Naive B cell (primary cell): Measurements from ENCODE around the gene SEMA6A. TPM values are rescaled to one million over a fixed set of nuclear protein-coding genes. Genes with fewer than 3 reads are reported as not detected.

ENCODE experiments used
- ATAC-seq, 2 donors: fragments of 150-1000 bp; cut with Tn5 transposase; 2 replicates each; pipeline ENCODE4 v1.10.0; 2021; ENCODE audit warnings: low read depth in 2 of 2, mild to moderate bottlenecking in 2 of 2, moderate library complexity in 2 of 2
- DNase-seq: peaks from one replicate; pipeline ENCODE4 v3.0.0; 2022
- H3K27ac Mint-ChIP-seq, 6 donors: one replicate each; pipeline ENCODE4 v1.8.0; 2020 to 2022; ENCODE audit warnings: mild to moderate bottlenecking in 6 of 6, mixed read lengths in 6 of 6, moderate library complexity in 5 of 6, inconsistent platforms in 2 of 6
- H3K27me3 Mint-ChIP-seq, 3 donors: one replicate each; pipeline ENCODE4 v1.8.0; 2021 to 2022; ENCODE audit warnings: mixed read lengths in 3 of 3, mild to moderate bottlenecking in 1 of 3
- H3K36me3 Mint-ChIP-seq, 2 donors: one replicate each; pipeline ENCODE4 v1.8.0; 2020 to 2022; ENCODE audit warnings: mixed read lengths in 2 of 2, inconsistent platforms in 1 of 2, mild to moderate bottlenecking in 1 of 2
- H3K4me1 Mint-ChIP-seq, 3 donors: one replicate each; pipeline ENCODE4 v1.8.0; 2020 to 2022; ENCODE audit warnings: mixed read lengths in 3 of 3, inconsistent platforms in 1 of 3, mild to moderate bottlenecking in 1 of 3, moderate library complexity in 1 of 3
- H3K4me3 Mint-ChIP-seq, 8 donors: one replicate each; pipeline ENCODE4 v1.8.0; 2020 to 2022; ENCODE audit warnings: mild to moderate bottlenecking in 8 of 8, mixed read lengths in 8 of 8, moderate library complexity in 8 of 8, inconsistent platforms in 2 of 8
- H3K9me3 Mint-ChIP-seq, 7 donors: one replicate each; pipeline ENCODE4 v1.8.0; 2020 to 2022; ENCODE audit warnings: mixed read lengths in 7 of 7, mild to moderate bottlenecking in 5 of 7, inconsistent platforms in 2 of 7, moderate library complexity in 1 of 7
- polyA plus RNA-seq, 6 donors: library from polyadenylated mRNA; unstranded; fragments of 300-500 nt; fragmentation: Illumina TruSeq; gene quantifications; one replicate each; pipeline ENCODE4 v1.2.3, GENCODE V29; 2021; ENCODE audit warnings: low read depth in 6 of 6

The SEMA6A gene, protein sequence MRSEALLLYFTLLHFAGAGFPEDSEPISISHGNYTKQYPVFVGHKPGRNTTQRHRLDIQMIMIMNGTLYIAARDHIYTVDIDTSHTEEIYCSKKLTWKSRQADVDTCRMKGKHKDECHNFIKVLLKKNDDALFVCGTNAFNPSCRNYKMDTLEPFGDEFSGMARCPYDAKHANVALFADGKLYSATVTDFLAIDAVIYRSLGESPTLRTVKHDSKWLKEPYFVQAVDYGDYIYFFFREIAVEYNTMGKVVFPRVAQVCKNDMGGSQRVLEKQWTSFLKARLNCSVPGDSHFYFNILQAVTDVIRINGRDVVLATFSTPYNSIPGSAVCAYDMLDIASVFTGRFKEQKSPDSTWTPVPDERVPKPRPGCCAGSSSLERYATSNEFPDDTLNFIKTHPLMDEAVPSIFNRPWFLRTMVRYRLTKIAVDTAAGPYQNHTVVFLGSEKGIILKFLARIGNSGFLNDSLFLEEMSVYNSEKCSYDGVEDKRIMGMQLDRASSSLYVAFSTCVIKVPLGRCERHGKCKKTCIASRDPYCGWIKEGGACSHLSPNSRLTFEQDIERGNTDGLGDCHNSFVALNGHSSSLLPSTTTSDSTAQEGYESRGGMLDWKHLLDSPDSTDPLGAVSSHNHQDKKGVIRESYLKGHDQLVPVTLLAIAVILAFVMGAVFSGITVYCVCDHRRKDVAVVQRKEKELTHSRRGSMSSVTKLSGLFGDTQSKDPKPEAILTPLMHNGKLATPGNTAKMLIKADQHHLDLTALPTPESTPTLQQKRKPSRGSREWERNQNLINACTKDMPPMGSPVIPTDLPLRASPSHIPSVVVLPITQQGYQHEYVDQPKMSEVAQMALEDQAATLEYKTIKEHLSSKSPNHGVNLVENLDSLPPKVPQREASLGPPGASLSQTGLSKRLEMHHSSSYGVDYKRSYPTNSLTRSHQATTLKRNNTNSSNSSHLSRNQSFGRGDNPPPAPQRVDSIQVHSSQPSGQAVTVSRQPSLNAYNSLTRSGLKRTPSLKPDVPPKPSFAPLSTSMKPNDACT
- 1 to 10 TPM in 3 of 6 donors, under 1 TPM in 2, not detected in 1; 0.48 to 1.6 (median 1.1) TPM for polyA plus RNA-seq

DNA sequence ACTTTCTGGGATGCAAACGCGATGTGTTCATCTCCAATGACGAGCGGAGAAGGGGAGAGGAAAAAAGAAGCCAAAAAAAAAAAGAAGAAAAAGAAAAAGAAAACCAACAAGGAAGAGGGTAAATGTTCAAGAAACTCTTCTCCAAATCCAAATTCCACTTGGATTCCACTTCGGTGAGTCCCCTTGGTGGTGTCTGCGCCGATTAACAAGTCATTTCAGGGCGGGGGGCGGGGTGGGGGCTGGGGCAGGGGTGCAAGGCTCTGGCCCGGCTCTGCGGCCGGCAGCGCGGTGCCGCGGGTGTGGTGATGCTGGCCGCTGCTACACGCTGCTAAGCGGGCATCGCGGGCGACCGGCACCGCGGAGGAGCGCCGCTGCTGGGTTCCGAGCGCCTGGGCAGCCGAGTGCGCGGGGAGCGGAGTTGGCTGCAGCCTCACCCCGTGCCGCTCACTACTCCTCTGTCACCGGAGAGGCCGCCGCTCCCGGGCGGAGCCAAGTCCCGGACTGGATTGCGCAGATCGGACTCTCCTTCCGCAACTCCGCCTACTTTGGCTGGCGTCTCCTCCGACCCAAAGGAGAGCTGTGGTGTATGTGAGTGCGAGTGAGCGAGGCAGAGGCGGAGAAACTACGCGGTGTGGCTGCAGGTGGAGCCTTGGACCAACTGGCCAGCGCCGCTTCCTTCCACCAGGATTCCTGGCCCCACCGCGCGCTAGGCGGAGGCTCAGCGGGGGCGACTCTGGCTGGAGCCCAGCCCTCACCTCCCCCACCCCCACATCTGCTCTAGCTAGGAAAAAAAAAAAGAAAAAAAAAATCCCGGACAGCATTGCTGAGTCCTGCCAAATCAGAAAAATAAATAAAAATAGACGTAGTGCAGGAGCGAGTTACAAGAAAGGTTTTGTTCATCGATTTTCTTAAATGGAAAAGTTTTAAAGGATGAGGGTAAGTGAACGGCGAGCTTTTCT is at the start of gene SEMA6A:
SEMA6A (minus strand) TSS at position 457 of the 959 bp plus-strand sequence. CDS start 69,879 bp downstream, outside the sequence.
- H3K4me3 Mint-ChIP-seq, result peak within 1 kb of the TSS; percentile 79 to 97 (median 89)
- DNase-seq, result peak; percentile 41
- H3K36me3 Mint-ChIP-seq, result peaks cover 5 to 9% of the 10 kb centered on the region in 2 donors
- H3K27ac Mint-ChIP-seq, result peak within 1 kb of the TSS in 2 of 6 donors; percentile 52 to 79
- H3K27me3 Mint-ChIP-seq, result peaks cover 57 to 85% (median 76%) of the 10 kb centered on the region in 3 donors
- H3K4me1 Mint-ChIP-seq, result peaks cover 20 to 38% (median 33%) of the 10 kb centered on the region in 3 donors
- ATAC-seq, result peak; percentile 47 to 57
- no peaks in the 10 kb centered on the region for H3K9me3 Mint-ChIP-seq

DNA sequence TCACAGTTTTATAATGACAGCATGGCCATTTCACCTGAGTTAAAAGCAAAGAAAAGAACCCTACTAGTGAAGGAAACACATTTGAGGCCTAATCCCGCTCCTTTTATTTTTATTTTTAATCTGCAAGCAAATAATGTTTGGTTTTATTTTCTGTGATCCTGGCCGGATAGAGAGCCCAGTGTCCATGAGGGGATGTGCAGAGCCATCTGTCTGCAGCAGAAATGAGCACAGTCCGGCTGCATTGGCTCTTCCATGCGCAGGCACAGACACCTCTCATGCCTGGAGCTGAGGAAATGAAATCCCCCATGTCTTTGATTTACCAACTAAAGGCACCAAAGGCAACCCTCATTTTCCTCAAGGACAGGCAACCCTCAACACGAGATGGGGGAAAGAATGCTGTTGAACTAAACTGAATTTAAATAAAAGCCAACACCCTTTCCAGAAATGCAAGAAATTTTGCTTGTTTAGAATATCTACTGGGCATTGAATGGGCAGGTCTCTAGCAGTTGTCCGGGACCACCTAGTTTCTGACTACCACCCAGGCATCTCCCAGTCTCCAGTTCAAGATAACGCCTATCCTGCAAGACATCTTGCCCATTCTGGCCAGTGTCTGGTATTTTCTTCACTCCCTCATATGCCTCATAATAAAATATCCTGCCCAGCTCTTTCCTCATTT is 47.9 kb upstream of the SEMA6A start:
- H3K4me1 Mint-ChIP-seq, result no peaks in the 10 kb centered on the region
- ATAC-seq, result no peak
- peaks cover 0 to 8% (median 6%) of the 10 kb centered on the region in 3 donors for H3K27me3 Mint-ChIP-seq
- peaks cover 0 to 3% (median 0%) of the 10 kb centered on the region in 7 donors for H3K9me3 Mint-ChIP-seq
- H3K36me3 Mint-ChIP-seq, result no peaks in the 10 kb centered on the region
- DNase-seq, result no peak
- peak overlapping the region in 1 of 6 donors; percentile 15 for H3K27ac Mint-ChIP-seq
- no peak overlapping the region for H3K4me3 Mint-ChIP-seq

DNA sequence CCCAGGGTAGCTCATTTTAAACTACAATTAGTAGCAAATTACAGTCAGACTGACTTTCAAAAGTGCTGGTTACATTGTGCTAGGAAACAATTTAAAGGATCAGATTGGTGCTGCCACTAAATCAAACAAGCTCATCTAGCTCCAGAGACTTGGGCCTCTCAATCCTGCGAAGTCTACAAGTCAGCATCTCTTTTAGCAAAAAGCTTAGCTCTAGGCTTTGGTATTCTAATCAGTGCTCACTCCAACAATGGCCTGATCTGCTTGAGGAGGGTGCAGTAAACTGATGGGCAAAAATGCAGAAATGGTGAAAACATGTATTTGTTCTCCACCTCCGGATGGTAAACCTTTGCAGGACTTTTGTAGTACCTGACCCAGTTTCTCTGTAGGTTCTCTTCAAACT is 47.0 kb upstream of the SEMA6A start:
- Mint-ChIP-seq H3K36me3 (no peaks in the 10 kb centered on the region), H3K4me1 (no peaks in the 10 kb centered on the region), H3K27me3 (peaks cover 0 to 8% (median 6%) of the 10 kb centered on the region in 3 donors), H3K9me3 (peaks cover 0 to 3% (median 0%) of the 10 kb centered on the region in 7 donors), H3K27ac (no peak overlapping the region), H3K4me3 (no peak overlapping the region)
- ATAC-seq, result no peak
- DNase-seq, result no peak

DNA sequence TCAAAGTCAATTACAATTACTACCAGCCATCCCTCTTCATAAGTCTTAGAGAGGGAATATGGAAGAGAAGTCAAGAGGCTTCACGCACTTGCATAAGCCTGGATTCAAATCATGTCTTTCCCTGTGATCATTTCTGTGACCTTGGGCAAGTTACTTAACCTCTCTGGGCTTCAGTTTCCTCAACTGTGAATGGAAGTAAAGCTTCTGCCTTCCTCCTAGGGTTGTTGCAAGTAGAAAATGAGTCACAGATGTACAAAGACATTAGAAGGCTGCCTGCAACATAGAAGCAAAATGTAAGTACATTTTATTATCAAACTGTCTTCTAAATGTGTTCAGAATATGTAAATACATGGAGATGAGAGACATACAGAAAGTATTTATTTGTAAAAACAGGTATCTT is 42.3 kb upstream of the SEMA6A start:
- peaks cover 7 to 10% (median 8%) of the 10 kb centered on the region in 3 donors for H3K4me1 Mint-ChIP-seq
- no peaks in the 10 kb centered on the region for H3K36me3 Mint-ChIP-seq
- H3K9me3 Mint-ChIP-seq, result peaks cover 0 to 3% (median 0%) of the 10 kb centered on the region in 7 donors
- ATAC-seq (no peak), DNase-seq (no peak)
- H3K4me3 Mint-ChIP-seq, result no peak overlapping the region
- H3K27ac Mint-ChIP-seq, result no peak overlapping the region
- peaks cover 0 to 17% (median 0%) of the 10 kb centered on the region in 3 donors for H3K27me3 Mint-ChIP-seq

DNA sequence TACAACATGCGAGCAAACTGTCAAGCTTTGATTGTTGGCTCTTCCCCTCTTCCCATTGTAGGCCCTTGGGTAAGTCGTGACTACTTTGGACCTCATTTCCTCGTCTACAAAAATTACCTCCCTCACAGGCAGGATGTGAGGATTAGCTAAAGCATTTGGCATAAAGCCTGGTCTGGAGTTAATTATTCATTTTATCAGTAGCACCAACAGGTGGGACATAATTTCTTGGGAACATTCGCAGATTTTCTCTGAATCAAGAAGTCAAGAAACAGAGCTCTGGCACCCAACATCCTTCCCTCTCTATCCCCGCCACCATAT is 39.9 kb upstream of the SEMA6A start:
- no peak for DNase-seq
- Mint-ChIP-seq H3K9me3 (no peaks in the 10 kb centered on the region), H3K36me3 (no peaks in the 10 kb centered on the region), H3K4me3 (no peak overlapping the region), H3K27me3 (peaks cover 0 to 13% (median 0%) of the 10 kb centered on the region in 3 donors), H3K27ac (no peak overlapping the region), H3K4me1 (peaks cover 7 to 10% (median 8%) of the 10 kb centered on the region in 3 donors)
- no peak for ATAC-seq

DNA sequence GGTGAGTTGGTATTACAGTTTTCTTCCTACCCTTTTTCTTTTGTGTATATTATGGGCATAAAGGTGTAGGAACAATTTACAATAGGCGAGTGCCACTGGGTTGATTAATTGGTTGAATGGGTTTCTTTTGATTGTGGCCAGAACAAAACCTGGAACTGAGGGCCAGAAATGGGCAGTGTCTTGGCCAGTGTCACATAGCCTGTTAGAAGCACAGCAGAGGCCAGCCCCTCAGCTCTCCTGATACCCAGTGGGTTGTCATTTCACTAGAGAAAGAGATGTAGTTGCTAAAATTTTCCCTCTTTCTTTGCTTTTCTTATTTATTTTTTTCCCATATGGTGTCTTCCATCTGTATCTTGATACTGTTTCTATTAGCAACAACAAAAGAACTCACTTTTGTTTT is 38.8 kb upstream of the SEMA6A start:
- Mint-ChIP-seq H3K36me3 (no peaks in the 10 kb centered on the region), H3K27ac (peak overlapping the region in 1 of 6 donors; percentile 39), H3K27me3 (peaks cover 0 to 13% (median 0%) of the 10 kb centered on the region in 3 donors), H3K4me3 (no peak overlapping the region), H3K4me1 (peaks cover 7 to 10% (median 8%) of the 10 kb centered on the region in 3 donors), H3K9me3 (no peaks in the 10 kb centered on the region)
- ATAC-seq, result no peak
- no peak for DNase-seq

DNA sequence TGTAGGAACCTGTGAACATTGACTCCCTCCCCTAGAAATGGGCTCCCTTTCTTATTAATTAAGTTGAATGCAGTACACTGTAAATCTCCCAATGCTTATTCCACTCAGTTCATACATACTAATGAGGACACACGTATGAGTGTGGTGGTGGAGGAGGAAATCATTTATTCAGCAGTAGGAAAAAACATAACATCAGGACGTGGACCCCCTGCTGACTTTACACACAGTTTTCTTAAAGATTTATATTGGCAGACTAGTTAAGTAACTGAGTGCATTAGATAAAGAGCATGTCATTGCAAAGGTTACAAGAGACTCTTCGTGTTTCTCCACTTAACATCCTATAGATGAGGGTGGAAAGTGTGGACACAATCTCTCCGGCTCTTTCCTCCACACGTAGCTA is 37.8 kb upstream of the SEMA6A start:
- DNase-seq (no peak), ATAC-seq (no peak)
- Mint-ChIP-seq H3K27ac (no peak overlapping the region), H3K4me3 (no peak overlapping the region), H3K4me1 (peaks cover 7 to 10% (median 8%) of the 10 kb centered on the region in 3 donors), H3K9me3 (peaks cover 0 to 2% (median 0%) of the 10 kb centered on the region in 7 donors), H3K36me3 (no peaks in the 10 kb centered on the region), H3K27me3 (peaks cover 0 to 13% (median 0%) of the 10 kb centered on the region in 3 donors)

DNA sequence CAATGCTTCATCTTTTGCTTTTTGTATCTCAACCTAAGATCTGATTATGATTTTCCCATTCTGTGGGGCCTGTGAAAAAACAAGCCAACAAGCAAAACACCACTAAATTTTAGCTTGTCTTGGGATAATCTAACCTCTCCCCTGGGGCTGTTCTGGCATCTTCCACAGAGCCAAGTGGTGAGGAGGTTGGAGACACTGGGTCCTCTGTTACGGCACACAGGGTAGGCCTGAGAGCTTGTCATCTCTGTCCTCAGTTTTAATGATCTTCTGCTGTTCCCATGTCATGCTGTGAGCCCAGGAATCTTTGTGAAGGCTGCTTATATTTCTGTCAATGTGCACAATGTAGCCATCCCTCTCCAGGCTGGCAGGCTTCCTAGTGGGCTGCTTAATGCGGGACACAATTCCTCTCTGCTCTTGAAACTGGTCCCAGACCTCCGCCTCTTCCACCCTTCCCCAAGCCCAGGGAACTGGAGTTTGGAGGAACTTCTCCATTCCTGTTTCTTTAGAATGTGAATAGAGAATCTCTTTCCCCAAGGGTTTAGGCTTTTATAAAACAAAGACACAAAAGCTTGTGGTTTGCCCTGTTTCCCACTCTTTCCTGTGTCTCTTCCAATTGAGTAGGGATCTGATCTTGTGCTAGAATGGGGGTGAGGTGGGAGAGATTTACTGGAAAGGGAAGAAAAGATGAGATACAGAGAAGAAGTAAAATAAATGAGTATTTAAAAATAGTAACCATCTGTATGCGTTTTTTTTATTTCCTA is 30.9 kb upstream of the SEMA6A start:
- no peak overlapping the region for H3K27ac Mint-ChIP-seq
- peaks cover under 1 to 15% (median 11%) of the 10 kb centered on the region in 3 donors for H3K27me3 Mint-ChIP-seq
- H3K36me3 Mint-ChIP-seq, result no peaks in the 10 kb centered on the region
- H3K9me3 Mint-ChIP-seq, result peaks cover 0 to 2% (median 0%) of the 10 kb centered on the region in 7 donors
- DNase-seq (no peak), ATAC-seq (no peak)
- no peak overlapping the region for H3K4me3 Mint-ChIP-seq
- H3K4me1 Mint-ChIP-seq, result no peaks in the 10 kb centered on the region

DNA sequence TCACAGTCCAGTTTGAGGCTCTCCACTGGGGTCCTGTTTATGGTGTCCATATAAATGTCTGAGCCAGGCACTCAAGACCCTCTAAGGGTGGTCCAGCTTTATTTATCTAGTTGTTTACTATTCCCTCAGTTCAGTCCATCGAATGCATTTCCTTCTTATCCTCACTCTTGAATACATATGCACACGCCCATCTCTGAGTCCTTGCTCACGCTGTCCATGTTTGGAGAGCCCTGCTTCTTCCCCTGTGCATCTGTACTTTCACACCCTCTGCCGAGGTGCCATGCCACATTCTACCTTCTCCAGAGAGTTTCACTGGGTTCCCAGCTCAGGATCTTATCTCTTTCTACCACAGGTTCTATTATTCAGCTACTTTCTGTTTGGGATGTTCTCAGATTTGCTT is 30.2 kb upstream of the SEMA6A start:
- Mint-ChIP-seq H3K9me3 (peaks cover 0 to 2% (median 0%) of the 10 kb centered on the region in 7 donors), H3K36me3 (no peaks in the 10 kb centered on the region), H3K27me3 (peaks cover 4 to 18% (median 13%) of the 10 kb centered on the region in 3 donors), H3K4me1 (no peaks in the 10 kb centered on the region), H3K4me3 (peak overlapping the region in 1 of 8 donors; percentile 0), H3K27ac (no peak overlapping the region)
- ATAC-seq (no peak), DNase-seq (no peak)

DNA sequence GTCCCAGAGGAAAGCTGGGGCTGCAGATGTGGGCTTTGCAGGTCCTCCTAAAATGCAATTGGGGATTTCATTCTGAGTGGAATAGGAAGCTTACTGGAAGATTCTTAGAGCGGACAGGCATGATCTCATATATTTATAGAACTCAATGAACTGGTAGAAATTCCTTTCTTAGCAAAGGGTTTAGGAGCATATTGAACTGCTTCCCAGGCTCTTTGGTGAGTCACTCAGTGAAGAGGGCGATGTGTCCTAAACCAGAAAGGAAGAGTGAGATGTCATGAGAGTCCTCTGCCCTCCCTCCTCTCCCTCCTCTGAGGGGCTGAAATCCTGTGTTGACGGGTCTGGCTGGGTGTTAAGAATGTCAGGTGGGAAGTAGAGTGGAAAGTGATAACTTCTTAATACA is 26.3 kb upstream of the SEMA6A start:
- Mint-ChIP-seq H3K27ac (peak overlapping the region in 1 of 6 donors; percentile 22), H3K4me3 (no peak overlapping the region), H3K9me3 (no peaks in the 10 kb centered on the region), H3K27me3 (peaks cover 4 to 18% (median 13%) of the 10 kb centered on the region in 3 donors), H3K36me3 (no peaks in the 10 kb centered on the region), H3K4me1 (no peaks in the 10 kb centered on the region)
- no peak for ATAC-seq
- DNase-seq, result no peak

DNA sequence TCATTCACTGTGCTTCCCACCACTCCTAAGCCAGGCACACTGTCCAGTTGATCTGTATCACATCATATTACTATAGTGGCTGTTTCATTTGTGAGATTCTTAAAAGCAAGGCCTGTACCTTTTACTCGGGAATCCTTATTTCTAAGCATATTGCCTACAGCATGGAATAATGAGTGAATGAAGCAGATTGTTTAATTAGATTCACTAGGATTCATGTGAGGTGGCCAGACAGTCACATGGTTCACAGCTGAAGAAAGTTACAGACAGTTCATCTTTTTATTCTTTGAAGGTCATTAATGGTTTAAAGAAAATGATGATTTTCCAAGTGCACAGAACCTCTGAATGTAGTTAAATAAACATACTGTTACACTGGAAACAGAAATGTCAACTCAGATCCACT is 24.3 kb upstream of the SEMA6A start:
- Mint-ChIP-seq H3K4me3 (no peak overlapping the region), H3K27me3 (peaks cover 4 to 13% (median 9%) of the 10 kb centered on the region in 3 donors), H3K36me3 (no peaks in the 10 kb centered on the region), H3K4me1 (no peaks in the 10 kb centered on the region), H3K9me3 (no peaks in the 10 kb centered on the region), H3K27ac (no peak overlapping the region)
- no peak for ATAC-seq
- no peak for DNase-seq
